AG10803 (cell line): ENCODE data around the gene ME3.

ENCODE experiments used
- DNase-seq: peaks from one replicate; pipeline ENCODE4 v3.0.0; 2010; ENCODE audit warnings: low read depth
- H3K4me3 ChIP-seq: 2 replicates; pipeline ENCODE4 v1.5.1; 2011; ENCODE audit warnings: mild to moderate bottlenecking, low read length, control low read depth
- CTCF ChIP-seq: conservative IDR thresholded peaks from 2 replicates; pipeline ENCODE4 v1.5.1; 2011; ENCODE audit warnings: mild to moderate bottlenecking, low read length, control low read depth, inconsistent platforms

The ME3 gene

DNA sequence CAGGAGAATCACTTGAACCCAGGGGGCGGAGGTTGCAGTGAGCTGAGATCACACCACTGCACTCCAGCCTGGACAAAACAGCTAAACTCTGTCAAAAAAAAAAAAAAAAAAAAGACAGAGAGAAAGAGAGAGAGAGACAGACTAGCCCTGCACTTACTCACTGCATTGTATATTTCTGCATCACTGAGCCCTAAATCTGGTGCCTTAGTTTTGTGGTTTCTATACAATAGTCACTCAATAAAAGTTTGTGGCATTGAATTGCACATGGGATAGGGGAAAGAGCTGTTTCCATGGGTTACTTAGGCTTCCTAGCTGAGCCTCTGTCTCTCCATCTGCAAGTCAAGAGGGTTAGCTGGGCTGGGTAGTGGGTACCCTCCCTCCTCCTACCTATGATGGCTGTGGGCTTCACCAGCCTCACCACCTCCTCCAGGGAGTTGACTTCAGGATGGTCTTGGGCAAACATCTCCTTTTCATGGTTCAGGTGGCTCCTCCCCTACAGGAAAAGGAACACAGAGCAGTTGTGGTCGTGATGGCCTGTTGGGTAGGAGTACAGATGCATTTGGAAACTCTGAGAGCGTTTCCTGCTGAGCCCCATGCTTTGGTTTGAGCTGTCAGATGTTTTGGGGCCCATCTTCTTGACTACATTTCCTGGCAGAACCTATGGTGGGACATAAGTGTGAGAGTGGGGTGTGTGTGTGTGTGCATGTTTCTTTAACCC, 224.5 kb downstream of the ME3 start:
- DNase-seq: no peak
- H3K4me3 ChIP-seq: no peak overlapping the region
- no peak for TF ChIP-seq CTCF

GRCh38 chr11:86446924-86447285, 225.5 kb downstream of the ME3 start:
- TF ChIP-seq CTCF: no peak
- DNase-seq: no peak
- no peak overlapping the region for H3K4me3 ChIP-seq

DNA sequence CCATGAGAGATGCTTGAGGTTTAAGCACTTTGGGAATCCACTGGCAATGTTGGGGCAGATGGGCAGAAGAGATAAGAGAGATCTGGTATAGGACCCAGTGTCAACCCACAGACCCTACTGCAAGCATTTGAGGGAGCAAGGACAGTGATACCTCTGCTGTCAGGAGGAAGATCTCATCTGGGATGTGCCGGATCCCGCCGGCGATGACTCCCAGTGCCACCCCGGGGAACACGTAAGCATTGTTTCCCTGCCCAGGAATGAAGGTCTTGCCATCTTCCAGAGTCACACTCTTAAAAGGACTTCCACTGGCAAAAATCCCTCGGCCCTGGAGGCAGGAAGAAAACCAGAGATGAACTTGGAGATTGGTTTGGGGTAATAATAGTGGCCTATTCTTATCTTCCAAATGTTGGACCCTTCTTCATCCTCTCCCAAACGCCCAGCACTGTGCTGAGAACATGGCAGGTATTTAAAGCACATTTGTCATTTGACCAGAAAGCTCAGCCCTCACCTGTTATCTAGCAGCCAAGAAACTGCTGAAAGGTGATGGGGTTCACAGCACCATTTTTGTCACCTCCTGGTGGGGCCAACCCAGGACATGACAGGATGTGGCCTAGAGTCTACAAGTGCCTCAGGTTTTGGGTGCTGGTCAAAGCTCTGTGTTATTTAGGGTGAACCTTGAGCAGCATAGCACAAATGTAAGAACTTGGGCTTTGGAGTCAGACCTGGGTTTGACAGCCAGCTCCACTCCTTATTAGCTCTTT, 226.1 kb downstream of the ME3 start:
- H3K4me3 ChIP-seq: no peak overlapping the region
- no peak for TF ChIP-seq CTCF
- no peak for DNase-seq

- DNase-seq: no peak
- H3K4me3 ChIP-seq: no peak overlapping the region
- TF ChIP-seq CTCF: no peak
Observed at GRCh38 chr11:86444981-86445380, 227.4 kb downstream of the ME3 start.

DNA sequence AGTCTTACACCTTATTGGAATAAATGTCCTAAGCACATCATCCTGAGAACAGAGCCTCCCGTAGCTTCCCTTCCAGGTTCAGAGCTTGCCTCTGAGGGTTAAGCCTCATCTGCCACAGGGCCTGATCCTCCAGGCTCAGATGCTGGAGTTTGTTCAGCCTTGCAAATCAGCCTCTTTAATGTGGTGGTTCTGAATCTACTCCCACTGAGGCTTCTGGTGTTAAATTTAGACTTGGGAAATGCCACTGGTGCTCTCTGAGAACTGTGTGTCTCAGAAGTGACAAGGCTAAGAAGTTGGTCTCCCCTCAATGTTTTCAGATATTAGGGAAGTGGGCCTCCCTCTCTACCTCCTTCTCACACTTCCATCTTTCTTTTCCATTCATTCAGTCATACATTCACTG, 229.0 kb downstream of the ME3 start:
- DNase-seq: no peak
- no peak overlapping the region for H3K4me3 ChIP-seq
- no peak for TF ChIP-seq CTCF

DNA sequence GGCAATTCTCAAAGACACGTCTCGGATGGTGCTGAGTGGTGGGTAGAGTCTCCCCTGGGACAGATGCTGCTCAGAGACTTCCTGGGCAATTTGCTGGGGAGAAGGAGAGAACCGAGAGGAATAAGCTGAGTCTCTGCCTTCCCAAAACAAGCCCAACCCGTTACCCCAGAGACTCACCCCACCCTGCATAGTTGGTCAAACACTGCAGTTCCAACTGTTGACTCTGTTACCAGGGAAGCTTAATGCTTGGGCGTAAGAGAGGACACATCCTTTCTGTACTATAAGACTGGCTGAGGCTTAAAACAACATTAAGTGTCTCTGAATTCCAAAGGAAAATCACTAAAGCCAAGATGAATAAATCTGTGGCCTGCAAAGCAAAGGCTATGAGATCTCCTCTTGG, 229.6 kb downstream of the ME3 start:
- H3K4me3 ChIP-seq: no peak overlapping the region
- DNase-seq: no peak
- TF ChIP-seq CTCF: no peak

- H3K4me3 ChIP-seq: no peak overlapping the region
- TF ChIP-seq CTCF: no peak
- no peak for DNase-seq
Observed at GRCh38 chr11:86442420-86442819, 230.0 kb downstream of the ME3 start.
